Measurements from ENCODE around the gene C18orf54. TPM values are rescaled to one million over a fixed set of nuclear protein-coding genes. Genes with fewer than 3 reads are reported as not detected.

Gene C18orf54

DNA sequence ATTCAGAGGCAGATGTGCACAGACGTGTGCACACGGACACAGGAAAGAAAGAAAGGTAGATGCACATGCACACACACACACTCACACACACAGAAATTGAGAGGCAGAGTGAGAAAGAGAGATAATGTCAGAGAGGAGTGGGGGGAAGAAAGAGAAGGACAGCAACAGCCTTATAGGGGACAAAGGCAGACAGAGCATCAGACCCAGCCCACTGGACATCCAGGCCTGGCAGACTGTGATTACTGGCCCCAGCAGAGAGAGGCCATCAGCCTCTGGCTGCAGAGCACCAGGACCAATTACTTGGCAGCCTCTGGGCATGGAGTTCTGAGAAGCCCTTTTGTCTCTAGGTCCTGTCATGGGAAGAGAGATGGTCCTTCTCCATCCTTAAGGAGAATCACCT lies 66.1 kb downstream of the C18orf54 start:
- Histone ChIP-seq H3K4me3 (ENCODE audit: insufficient read depth in 1 of 2, low read depth in 1 of 2, low read length in 2 of 2) (no peak overlapping the region), H2AFZ (ENCODE audit: low read depth, low read length) (no peak overlapping the region), H3K23ac (ENCODE audit: low read length in 2 of 2) (no peak overlapping the region), H4K91ac (ENCODE audit: low read length) (no peak overlapping the region), H3K14ac (ENCODE audit: low read length in 2 of 2) (no peak overlapping the region), H2AK5ac (ENCODE audit: low read length, severe bottlenecking) (no peak overlapping the region), H2BK12ac (ENCODE audit: low read length in 2 of 2) (no peak overlapping the region), H2BK15ac (ENCODE audit: low read depth, poor library complexity, severe bottlenecking) (no peak overlapping the region), H3K27me3 (ENCODE audit: control insufficient read depth in 1 of 2, insufficient read depth in 1 of 2, low read length in 2 of 2) (peaks cover 0 to 14% of the 10 kb centered on the region in 2 experiments), H3K79me1 (replicated peaks; ENCODE audit: low read length, poor library complexity, severe bottlenecking) (no peaks in the 10 kb centered on the region), H3K9me3 (ENCODE audit: control insufficient read depth, low read length) (no peaks in the 10 kb centered on the region), H3K36me3 (ENCODE audit: control insufficient read depth in 1 of 2, insufficient read depth in 2 of 2, low read depth in 1 of 2, low read length in 2 of 2) (no peaks in the 10 kb centered on the region), H3K27ac (ENCODE audit: low read length, poor library complexity, severe bottlenecking) (no peak overlapping the region), H3K4me1 (ENCODE audit: control insufficient read depth, insufficient read depth, low read depth, low read length) (no peaks in the 10 kb centered on the region), H3K4me2 (ENCODE audit: low read length, poor library complexity, severe bottlenecking) (no peak overlapping the region), H3K18ac (ENCODE audit: low read depth in 1 of 2, low read length in 2 of 2) (no peak overlapping the region), H3K4ac (ENCODE audit: low read depth in 1 of 2, low read length in 2 of 2) (no peak overlapping the region), H2BK5ac (ENCODE audit: low read depth, low read length, poor library complexity, severe bottlenecking) (no peak overlapping the region), H4K8ac (ENCODE audit: low read length) (no peak overlapping the region), H2BK120ac (ENCODE audit: low read depth, low read length) (no peak overlapping the region), H3K9ac (ENCODE audit: low read length) (no peak overlapping the region)
- no peak for DNase-seq
- WGBS = no CpG with 5 or more reads among the region's 2 CpGs

DNA sequence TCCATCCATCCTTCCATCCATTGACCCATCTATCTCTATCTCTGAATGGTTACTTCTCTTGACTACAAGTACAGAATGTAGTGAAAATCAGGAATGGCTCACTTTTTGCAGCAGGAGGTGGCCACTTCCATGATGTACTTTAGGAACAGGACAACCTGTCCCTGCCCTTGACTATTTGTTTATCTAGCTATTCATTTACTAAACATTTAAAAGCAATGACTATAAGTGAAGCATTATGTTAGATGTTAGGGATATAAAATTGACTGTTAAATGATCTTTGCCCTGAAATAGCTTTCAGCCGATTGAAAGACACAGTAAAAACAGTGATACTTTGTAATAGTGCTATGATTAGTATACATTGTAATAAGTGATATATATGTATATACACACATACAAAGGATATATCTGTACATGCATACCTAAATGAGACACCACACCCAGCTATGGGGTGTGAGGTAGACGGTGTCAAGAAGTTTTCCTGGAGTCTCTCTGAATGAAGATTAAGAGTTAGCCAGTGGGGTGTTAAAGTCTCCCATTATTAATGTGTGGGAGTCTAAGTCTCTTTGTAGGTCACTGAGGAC lies 68.5 kb downstream of the C18orf54 start:
- no peak overlapping the region for H3K4me2 ChIP-seq (ENCODE audit: low read length, poor library complexity, severe bottlenecking)
- no peak overlapping the region for H3K9ac ChIP-seq (ENCODE audit: low read length)
- 100% methylated on average over 1 of the region's 2 CpGs for WGBS
- no peaks in the 10 kb centered on the region for H3K36me3 ChIP-seq (ENCODE audit: control insufficient read depth in 1 of 2, insufficient read depth in 2 of 2, low read depth in 1 of 2, low read length in 2 of 2)
- no peak overlapping the region for H3K18ac ChIP-seq (ENCODE audit: low read depth in 1 of 2, low read length in 2 of 2)
- H3K4me1 ChIP-seq (ENCODE audit: control insufficient read depth, insufficient read depth, low read depth, low read length) = no peaks in the 10 kb centered on the region
- no peaks in the 10 kb centered on the region for H3K79me1 ChIP-seq (replicated peaks; ENCODE audit: low read length, poor library complexity, severe bottlenecking)
- no peak overlapping the region for H2AFZ ChIP-seq (ENCODE audit: low read depth, low read length)
- H3K9me3 ChIP-seq (ENCODE audit: control insufficient read depth, low read length) = no peaks in the 10 kb centered on the region
- no peak overlapping the region for H3K4me3 ChIP-seq (ENCODE audit: insufficient read depth in 1 of 2, low read depth in 1 of 2, low read length in 2 of 2)
- no peak overlapping the region for H2AK5ac ChIP-seq (ENCODE audit: low read length, severe bottlenecking)
- no peak overlapping the region for H2BK15ac ChIP-seq (ENCODE audit: low read depth, poor library complexity, severe bottlenecking)
- no peak overlapping the region for H3K23ac ChIP-seq (ENCODE audit: low read length in 2 of 2)
- no peak overlapping the region for H2BK120ac ChIP-seq (ENCODE audit: low read depth, low read length)
- no peak overlapping the region for H2BK5ac ChIP-seq (ENCODE audit: low read depth, low read length, poor library complexity, severe bottlenecking)
- no peak overlapping the region for H4K8ac ChIP-seq (ENCODE audit: low read length)
- H3K14ac ChIP-seq (ENCODE audit: low read length in 2 of 2) = no peak overlapping the region
- no peak overlapping the region for H3K4ac ChIP-seq (ENCODE audit: low read depth in 1 of 2, low read length in 2 of 2)
- H3K27ac ChIP-seq (ENCODE audit: low read length, poor library complexity, severe bottlenecking) = no peak overlapping the region
- peaks cover 0 to 14% of the 10 kb centered on the region in 2 experiments for H3K27me3 ChIP-seq (ENCODE audit: control insufficient read depth in 1 of 2, insufficient read depth in 1 of 2, low read length in 2 of 2)
- no peak overlapping the region for H2BK12ac ChIP-seq (ENCODE audit: low read length in 2 of 2)
- no peak for DNase-seq
- no peak overlapping the region for H4K91ac ChIP-seq (ENCODE audit: low read length)

Small RNA genes lying within 50 kb of the gene (small RNA-seq; reads per million reads assigned to genes)
- gene SNRPGP2 (ENCODE audit: low read depth) = not detected

Data from mesenchymal stem cell (in vitro differentiated cells and primary cell).